K562 (cell line): ENCODE results near the gene DNAJC13. TPM values are rescaled to one million over a fixed set of nuclear protein-coding genes. Genes with fewer than 3 reads are reported as not detected.
A peak's percentile ranks its signal among the peaks of the same experiment; 100 is the strongest.

Source experiments
- ATAC-seq: fragments of 200-7000 bp; cut with Tn5 transposase; 3 replicates; pipeline ENCODE4 v1.9.1; 2020; ENCODE audit warnings: moderate library complexity
- BruUV-seq: library from RNA; stranded (reverse); fragments of 400-500 nt; replicated peaks from 2 replicates; lab custom pipeline; 2021; lab: Mats Ljungman, UMichigan
- CTCF ChIA-PET: fragments of 300-600 bp; formaldehyde crosslinking; extraction: SDS; loops from one replicate; lab custom pipeline; 2021; ENCODE audit warnings: low intra/inter-chr PET ratio; lab: Yijun Ruan, JAX
- POLR2A ChIA-PET: fragments of 300-600, 350-650 bp; sonication (Branson Sonifier 250); formaldehyde crosslinking; extraction: SDS; loops from one replicate; lab custom pipeline; 2021; ENCODE audit warnings: antibody characterized with exemption, inconsistent platforms; lab: Yijun Ruan, JAX
- DNase-seq, 4 experiments: peaks; one replicate each; pipeline versions ENCODE4 v3.0.0 to v3.0.0-alpha.2; 2011 to 2018; ENCODE audit warnings: low spot score in 3 of 4, mixed read lengths in 3 of 4; ENCODE audit errors: extremely low read depth in 1 of 4
- FAIRE-seq: peaks from 2 replicates; lab custom pipeline; 2011; peaks lifted over from hg19 to GRCh38; lab: Jason Lieb, UNC
- H2AFZ ChIP-seq: 2 replicates; pipeline ENCODE4 v1.6.0; 2011; ENCODE audit warnings: low read depth, low read length, control low read depth, inconsistent platforms
- H3K27ac ChIP-seq: fragments of 200-600 bp; 3 replicates; pipeline ENCODE4 v1.8.0; 2011; ENCODE audit warnings: low read depth, mild to moderate bottlenecking, control low read depth, inconsistent platforms, low read length, moderate library complexity, mixed read lengths; ENCODE audit errors: extremely low read depth
- H3K27me3 ChIP-seq, 2 experiments: fragments of 300-600 bp in 1 of 2; 2 replicates in 1 of 2; 3 replicates in 1 of 2; pipeline versions ENCODE4 v1.6.0 to v1.8.0; 2011; ENCODE audit warnings: inconsistent platforms in 2 of 2, low read length in 2 of 2, mild to moderate bottlenecking in 1 of 2, mixed read lengths in 1 of 2, moderate library complexity in 1 of 2; ENCODE audit not compliant: control insufficient read depth in 2 of 2, insufficient read depth in 2 of 2
- H3K36me3 ChIP-seq: fragments of 300-600 bp; 3 replicates; pipeline ENCODE4 v1.8.0; 2011; ENCODE audit warnings: mild to moderate bottlenecking, low read length, inconsistent platforms; ENCODE audit not compliant: control insufficient read depth, insufficient read depth
- H3K4me1 ChIP-seq, 2 experiments: fragments of 200-600 bp in 1 of 2; replicated peaks in 1 of 2; 2 replicates in 1 of 2; 3 replicates in 1 of 2; pipeline versions ENCODE4 v1.5.1 to v1.8.0; 2011; ENCODE audit warnings: inconsistent platforms in 2 of 2, low read length in 2 of 2, mild to moderate bottlenecking in 1 of 2, mixed read lengths in 1 of 2, moderate library complexity in 1 of 2; ENCODE audit not compliant: control insufficient read depth in 2 of 2, insufficient read depth in 2 of 2
- H3K4me2 ChIP-seq: 2 replicates; pipeline ENCODE4 v1.6.1; 2011; ENCODE audit warnings: low read length, control low read depth, inconsistent platforms, mixed read lengths; ENCODE audit not compliant: insufficient read depth
- H3K4me3 ChIP-seq: fragments of 200-600 bp; sonication (generic), shearing (Covaris generic); 2 replicates; pipeline ENCODE4 v1.5.1; 2016; ENCODE audit warnings: control low read depth, inconsistent platforms
- H3K79me2 ChIP-seq: fragments of 200-600 bp; 3 replicates; pipeline ENCODE4 v1.8.0; 2011; ENCODE audit warnings: low read length, inconsistent platforms; ENCODE audit not compliant: control insufficient read depth, insufficient read depth
- H3K9ac ChIP-seq, 2 experiments: 2 replicates each; pipeline versions ENCODE4 v1.6.0 to v1.6.1; 2011; ENCODE audit warnings: low read depth in 2 of 2, low read length in 2 of 2, control low read depth in 1 of 2, inconsistent platforms in 1 of 2, mild to moderate bottlenecking in 1 of 2, mixed read lengths in 1 of 2; ENCODE audit not compliant: insufficient read depth in 1 of 2
- H3K9me1 ChIP-seq: one replicate; pipeline ENCODE4 v1.6.0; 2011; ENCODE audit warnings: inconsistent platforms, mild to moderate bottlenecking, low read length, moderate library complexity; ENCODE audit not compliant: control insufficient read depth, insufficient read depth
- H3K9me3 ChIP-seq: replicated peaks from 2 replicates; pipeline ENCODE4 v1.5.1; 2011; ENCODE audit warnings: low read depth, low read length, inconsistent platforms; ENCODE audit not compliant: control insufficient read depth, insufficient read depth
- H4K20me1 ChIP-seq: replicated peaks from 2 replicates; pipeline ENCODE4 v1.6.1; 2011; ENCODE audit warnings: low read length, inconsistent platforms, mixed read lengths; ENCODE audit not compliant: control insufficient read depth, insufficient read depth
- L3MBTL2 ChIP-seq: fragments of 450-650 bp; IDR thresholded peaks from 2 replicates; pipeline ENCODE4 v1.6.1; 2016; ENCODE audit warnings: mild to moderate bottlenecking, moderate library complexity
- PHF20 ChIP-seq: fragments of 450-650 bp; IDR thresholded peaks from 2 replicates; pipeline ENCODE4 v1.6.1; 2018; ENCODE audit not compliant: partially characterized antibody
- PHF8 ChIP-seq: fragments of 200-600 bp; sonication (generic); IDR thresholded peaks from 2 replicates; pipeline ENCODE4 v1.6.1; 2012; ENCODE audit warnings: mixed run types, mild to moderate bottlenecking, inconsistent platforms, low read length, moderate library complexity, borderline replicate concordance
- TAF15 ChIP-seq: fragments of 200-400 bp; formaldehyde crosslinking; IDR thresholded peaks from 2 replicates; pipeline ENCODE4 v1.6.1; 2017; ENCODE audit warnings: mild to moderate bottlenecking, low read depth, low read length, moderate library complexity
- WGBS: fragments of 100-300 bp; shearing (Covaris generic); methylation state at CpG from one replicate; pipeline ENCODE4 v1.1.6; 2016; ENCODE audit warnings: low coverage, mixed read lengths; ENCODE audit not compliant: insufficient coverage; ENCODE audit errors: missing lambda C conversion rate; 5-methylcytosine and 5-hydroxymethylcytosine counted together
- in situ Hi-C: fragments of 300-500 bp; cut with MboI; formaldehyde crosslinking; loops from 4 replicates; pipeline ENCODE4 v1.15.0; 2018; ENCODE audit warnings: inconsistent platforms, mixed read lengths
- intact Hi-C: fragments of 100-400 bp; cut with micrococcal nuclease; formaldehyde crosslinking; loops from 2 replicates; pipeline ENCODE4 v1.14.2; 2022
- polyA plus RNA-seq, 8 experiments: library from polyadenylated mRNA; depleted of rRNA in 4 of 8; stranded (reverse) in 5 of 8; unstranded in 3 of 8; fragments of >200 nt; fragmentation: Nextera tagmentation in 2 of 8; fragmentation: Illumina TruSeq in 1 of 8; extraction: Ambion mirVana in 2 of 8; extraction: Trizol in 1 of 8; gene quantifications; 2 replicates each; pipeline versions ENCODE4 v1.2.1 to v1.2.3, GENCODE V29; 2011 to 2014; ENCODE audit warnings: inconsistent platforms in 1 of 8, missing spikeins in 1 of 8
- total RNA-seq, 7 experiments: library from RNA; depleted of rRNA in 6 of 7; stranded (reverse); fragments of >200 nt in 6 of 7; fragmentation: Illumina TruSeq in 2 of 7; extraction: Trizol in 2 of 7; gene quantifications; 2 replicates each; pipeline versions ENCODE4 v1.2.1 to v1.2.3, GENCODE V29; 2011 to 2021; ENCODE audit warnings: low replicate concordance in 1 of 7
- TF ChIP-seq, protein P1 (sequence below): fragments of 200-800 bp; sonication (Bioruptor generic); IDR thresholded peaks from 2 replicates; pipeline ENCODE4 v1.6.1; 2017; ENCODE audit warnings: missing genetic modification characterization, missing compliant biosample characterization

Gene DNAJC13
- total and polyA plus RNA-seq, 9 of the 15 experiments (the other 6 are each of a cell fraction or from before 2014, with no cell fraction given) = 2.9 to 17.1 (median 10.2) TPM

DNA sequence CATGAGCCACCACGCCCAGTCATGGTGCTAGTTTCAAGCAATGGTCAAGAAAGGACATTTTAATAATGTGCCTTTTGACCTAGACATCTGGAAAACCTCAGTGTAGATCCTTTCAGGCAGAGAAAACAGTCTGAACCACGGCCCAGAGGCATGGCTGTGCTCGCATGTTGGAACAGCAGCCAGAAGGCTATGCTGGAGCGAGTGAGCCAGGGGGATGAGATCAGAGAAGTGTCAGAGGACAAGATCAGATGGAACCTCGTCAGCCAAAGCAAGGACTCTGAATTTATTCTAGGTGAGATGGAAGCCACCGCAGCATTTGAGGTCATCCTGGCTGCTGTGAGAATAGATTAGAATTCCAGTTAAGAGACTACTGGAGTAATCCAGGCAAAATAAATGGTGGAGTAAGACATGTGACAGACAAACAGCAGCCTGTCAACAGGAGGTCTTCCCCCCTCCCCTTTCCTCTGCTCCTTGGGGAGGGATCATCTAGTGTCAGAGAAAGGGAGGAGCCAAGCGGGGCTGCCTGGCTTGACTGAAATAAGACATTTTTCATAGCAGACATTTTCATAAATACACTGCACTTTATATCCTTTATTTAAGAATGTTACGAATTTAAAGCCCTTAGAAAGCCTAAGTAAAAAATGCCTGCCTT lies 139.3 kb downstream of the DNAJC13 start (continued):
- TF ChIP-seq TAF15 (no peak), PHF20 (no peak)
- TF ChIP-seq, protein P1, sequence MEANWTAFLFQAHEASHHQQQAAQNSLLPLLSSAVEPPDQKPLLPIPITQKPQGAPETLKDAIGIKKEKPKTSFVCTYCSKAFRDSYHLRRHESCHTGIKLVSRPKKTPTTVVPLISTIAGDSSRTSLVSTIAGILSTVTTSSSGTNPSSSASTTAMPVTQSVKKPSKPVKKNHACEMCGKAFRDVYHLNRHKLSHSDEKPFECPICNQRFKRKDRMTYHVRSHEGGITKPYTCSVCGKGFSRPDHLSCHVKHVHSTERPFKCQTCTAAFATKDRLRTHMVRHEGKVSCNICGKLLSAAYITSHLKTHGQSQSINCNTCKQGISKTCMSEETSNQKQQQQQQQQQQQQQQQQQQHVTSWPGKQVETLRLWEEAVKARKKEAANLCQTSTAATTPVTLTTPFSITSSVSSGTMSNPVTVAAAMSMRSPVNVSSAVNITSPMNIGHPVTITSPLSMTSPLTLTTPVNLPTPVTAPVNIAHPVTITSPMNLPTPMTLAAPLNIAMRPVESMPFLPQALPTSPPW (CRISPR knock-in tag) = peak; percentile 40

DNA sequence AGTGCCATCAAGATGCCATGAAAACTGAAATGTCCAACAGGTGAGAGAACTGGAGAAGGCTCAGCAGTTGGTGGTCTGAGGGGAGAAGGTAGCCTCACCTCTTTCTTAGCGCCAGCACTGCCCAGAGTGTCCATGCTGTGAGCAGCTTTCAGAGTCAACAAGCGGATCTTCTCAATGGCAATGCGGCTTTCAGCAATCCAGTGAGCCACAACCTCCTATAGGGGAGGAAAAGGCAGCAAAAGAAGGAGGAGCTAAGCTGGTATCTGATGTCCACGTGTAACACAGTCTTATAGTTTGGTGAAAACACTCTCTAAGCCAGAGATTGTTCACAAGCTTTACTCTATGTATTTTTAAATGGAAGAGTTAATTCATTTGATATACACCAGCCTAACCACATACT lies 143.7 kb downstream of the DNAJC13 start:
- BruUV-seq = no TSS peak
- Histone ChIP-seq H3K9ac (no peak overlapping the region), H3K27ac (no peak overlapping the region), H3K36me3 (no peaks in the 10 kb centered on the region), H3K9me1 (no peaks in the 10 kb centered on the region), H2AFZ (no peak overlapping the region; the same call in 1 of the 2 replicates), H3K79me2 (no peaks in the 10 kb centered on the region), H3K9me3 (no peaks in the 10 kb centered on the region), H3K27me3 (no peaks in the 10 kb centered on the region), H3K4me2 (no peak overlapping the region), H4K20me1 (no peaks in the 10 kb centered on the region), H3K4me1 (peaks cover 5 to 11% of the 10 kb centered on the region in 2 experiments; a peak in 4 of 5 replicates), H3K4me3 (no peak overlapping the region)
- POLR2A ChIA-PET = interaction anchor here (0.6 kb wide), 1 partner anchor 25 kb away, joined by 3 read pairs; no protein-coding TSS in a partner anchor
- intact Hi-C loops = no loop called here
- peak; percentile 74 for ATAC-seq
- in situ Hi-C loops = no loop called here
- CTCF ChIA-PET = no interaction called here
- FAIRE-seq = no peak
- no peak for DNase-seq
- no peak for TF ChIP-seq PHF8
- TF ChIP-seq L3MBTL2 = peak; percentile 23; the same call in 1 of the 2 replicates
- WGBS = 37% methylated on average over 3 of the region's 4 CpGs
